K562 (cell line): ENCODE results near the gene LRRN3. TPM values are rescaled to one million over a fixed set of nuclear protein-coding genes. Genes with fewer than 3 reads are reported as not detected.

Source experiments
- ATAC-seq: fragments of 200-7000 bp; cut with Tn5 transposase; 3 replicates; pipeline ENCODE4 v1.9.1; 2020; ENCODE audit warnings: moderate library complexity
- BruUV-seq: library from RNA; stranded (reverse); fragments of 400-500 nt; replicated peaks from 2 replicates; lab custom pipeline; 2021; lab: Mats Ljungman, UMichigan
- CTCF ChIA-PET: fragments of 300-600 bp; formaldehyde crosslinking; extraction: SDS; loops from one replicate; lab custom pipeline; 2021; ENCODE audit warnings: low intra/inter-chr PET ratio; lab: Yijun Ruan, JAX
- POLR2A ChIA-PET: fragments of 300-600, 350-650 bp; sonication (Branson Sonifier 250); formaldehyde crosslinking; extraction: SDS; loops from one replicate; lab custom pipeline; 2021; ENCODE audit warnings: antibody characterized with exemption, inconsistent platforms; lab: Yijun Ruan, JAX
- DNase-seq, 4 experiments: peaks; one replicate each; pipeline versions ENCODE4 v3.0.0 to v3.0.0-alpha.2; 2011 to 2018; ENCODE audit warnings: low spot score in 3 of 4, mixed read lengths in 3 of 4; ENCODE audit errors: extremely low read depth in 1 of 4
- FAIRE-seq: peaks from 2 replicates; lab custom pipeline; 2011; peaks lifted over from hg19 to GRCh38; lab: Jason Lieb, UNC
- H2AFZ ChIP-seq: 2 replicates; pipeline ENCODE4 v1.6.0; 2011; ENCODE audit warnings: low read depth, low read length, control low read depth, inconsistent platforms
- H3K27ac ChIP-seq: fragments of 200-600 bp; 3 replicates; pipeline ENCODE4 v1.8.0; 2011; ENCODE audit warnings: low read depth, mild to moderate bottlenecking, control low read depth, inconsistent platforms, low read length, moderate library complexity, mixed read lengths; ENCODE audit errors: extremely low read depth
- H3K27me3 ChIP-seq, 2 experiments: fragments of 300-600 bp in 1 of 2; 2 replicates in 1 of 2; 3 replicates in 1 of 2; pipeline versions ENCODE4 v1.6.0 to v1.8.0; 2011; ENCODE audit warnings: inconsistent platforms in 2 of 2, low read length in 2 of 2, mild to moderate bottlenecking in 1 of 2, mixed read lengths in 1 of 2, moderate library complexity in 1 of 2; ENCODE audit not compliant: control insufficient read depth in 2 of 2, insufficient read depth in 2 of 2
- H3K36me3 ChIP-seq: fragments of 300-600 bp; 3 replicates; pipeline ENCODE4 v1.8.0; 2011; ENCODE audit warnings: mild to moderate bottlenecking, low read length, inconsistent platforms; ENCODE audit not compliant: control insufficient read depth, insufficient read depth
- H3K4me1 ChIP-seq, 2 experiments: fragments of 200-600 bp in 1 of 2; replicated peaks in 1 of 2; 2 replicates in 1 of 2; 3 replicates in 1 of 2; pipeline versions ENCODE4 v1.5.1 to v1.8.0; 2011; ENCODE audit warnings: inconsistent platforms in 2 of 2, low read length in 2 of 2, mild to moderate bottlenecking in 1 of 2, mixed read lengths in 1 of 2, moderate library complexity in 1 of 2; ENCODE audit not compliant: control insufficient read depth in 2 of 2, insufficient read depth in 2 of 2
- H3K4me2 ChIP-seq: 2 replicates; pipeline ENCODE4 v1.6.1; 2011; ENCODE audit warnings: low read length, control low read depth, inconsistent platforms, mixed read lengths; ENCODE audit not compliant: insufficient read depth
- H3K4me3 ChIP-seq: fragments of 200-600 bp; sonication (generic), shearing (Covaris generic); 2 replicates; pipeline ENCODE4 v1.5.1; 2016; ENCODE audit warnings: control low read depth, inconsistent platforms
- H3K79me2 ChIP-seq: fragments of 200-600 bp; 3 replicates; pipeline ENCODE4 v1.8.0; 2011; ENCODE audit warnings: low read length, inconsistent platforms; ENCODE audit not compliant: control insufficient read depth, insufficient read depth
- H3K9ac ChIP-seq, 2 experiments: 2 replicates each; pipeline versions ENCODE4 v1.6.0 to v1.6.1; 2011; ENCODE audit warnings: low read depth in 2 of 2, low read length in 2 of 2, control low read depth in 1 of 2, inconsistent platforms in 1 of 2, mild to moderate bottlenecking in 1 of 2, mixed read lengths in 1 of 2; ENCODE audit not compliant: insufficient read depth in 1 of 2
- H3K9me1 ChIP-seq: one replicate; pipeline ENCODE4 v1.6.0; 2011; ENCODE audit warnings: inconsistent platforms, mild to moderate bottlenecking, low read length, moderate library complexity; ENCODE audit not compliant: control insufficient read depth, insufficient read depth
- H3K9me3 ChIP-seq: replicated peaks from 2 replicates; pipeline ENCODE4 v1.5.1; 2011; ENCODE audit warnings: low read depth, low read length, inconsistent platforms; ENCODE audit not compliant: control insufficient read depth, insufficient read depth
- H4K20me1 ChIP-seq: replicated peaks from 2 replicates; pipeline ENCODE4 v1.6.1; 2011; ENCODE audit warnings: low read length, inconsistent platforms, mixed read lengths; ENCODE audit not compliant: control insufficient read depth, insufficient read depth
- FIP1L1 ChIP-seq: fragments of 200-400 bp; formaldehyde crosslinking; IDR thresholded peaks from 2 replicates; pipeline ENCODE4 v1.6.1; 2018; ENCODE audit warnings: mild to moderate bottlenecking, low read depth, low read length; ENCODE audit not compliant: poor library complexity, severe bottlenecking
- PRDM10 ChIP-seq: fragments of 450-650 bp; IDR thresholded peaks from 2 replicates; pipeline ENCODE4 v1.6.1; 2018; ENCODE audit not compliant: partially characterized antibody
- SIRT6 ChIP-seq: IDR thresholded peaks from one replicate; pipeline ENCODE4 v1.6.1; 2012; ENCODE audit warnings: low read depth, mild to moderate bottlenecking, control low read depth, inconsistent platforms, low read length, moderate library complexity
- TAL1 ChIP-seq: fragments of 450-650 bp; IDR thresholded peaks from 2 replicates; pipeline ENCODE4 v1.6.1; 2016; ENCODE audit warnings: mild to moderate bottlenecking
- XRCC5 ChIP-seq: fragments of 200-400 bp; formaldehyde crosslinking; IDR thresholded peaks from 2 replicates; pipeline ENCODE4 v1.6.1; 2017; ENCODE audit warnings: low read depth, mild to moderate bottlenecking, low read length
- ZNF778 ChIP-seq: fragments of 450-650 bp; formaldehyde crosslinking; IDR thresholded peaks from 2 replicates; pipeline ENCODE4 v1.4.0; 2020; ENCODE audit warnings: mild to moderate bottlenecking, moderate library complexity
- WGBS: fragments of 100-300 bp; shearing (Covaris generic); methylation state at CpG from one replicate; pipeline ENCODE4 v1.1.6; 2016; ENCODE audit warnings: low coverage, mixed read lengths; ENCODE audit not compliant: insufficient coverage; ENCODE audit errors: missing lambda C conversion rate; 5-methylcytosine and 5-hydroxymethylcytosine counted together
- in situ Hi-C: fragments of 300-500 bp; cut with MboI; formaldehyde crosslinking; loops from 4 replicates; pipeline ENCODE4 v1.15.0; 2018; ENCODE audit warnings: inconsistent platforms, mixed read lengths
- intact Hi-C: fragments of 100-400 bp; cut with micrococcal nuclease; formaldehyde crosslinking; loops from 2 replicates; pipeline ENCODE4 v1.14.2; 2022
- polyA plus RNA-seq, 8 experiments: library from polyadenylated mRNA; depleted of rRNA in 4 of 8; stranded (reverse) in 5 of 8; unstranded in 3 of 8; fragments of >200 nt; fragmentation: Nextera tagmentation in 2 of 8; fragmentation: Illumina TruSeq in 1 of 8; extraction: Ambion mirVana in 2 of 8; extraction: Trizol in 1 of 8; gene quantifications; 2 replicates each; pipeline versions ENCODE4 v1.2.1 to v1.2.3, GENCODE V29; 2011 to 2014; ENCODE audit warnings: inconsistent platforms in 1 of 8, missing spikeins in 1 of 8
- total RNA-seq, 7 experiments: library from RNA; depleted of rRNA in 6 of 7; stranded (reverse); fragments of >200 nt in 6 of 7; fragmentation: Illumina TruSeq in 2 of 7; extraction: Trizol in 2 of 7; gene quantifications; 2 replicates each; pipeline versions ENCODE4 v1.2.1 to v1.2.3, GENCODE V29; 2011 to 2021; ENCODE audit warnings: low replicate concordance in 1 of 7

Gene LRRN3
- total and polyA plus RNA-seq, 9 of the 15 experiments (the other 6 are each of a cell fraction or from before 2014, with no cell fraction given): 0.05 to 1.00 (median 0.20) TPM; not detected in 1

DNA sequence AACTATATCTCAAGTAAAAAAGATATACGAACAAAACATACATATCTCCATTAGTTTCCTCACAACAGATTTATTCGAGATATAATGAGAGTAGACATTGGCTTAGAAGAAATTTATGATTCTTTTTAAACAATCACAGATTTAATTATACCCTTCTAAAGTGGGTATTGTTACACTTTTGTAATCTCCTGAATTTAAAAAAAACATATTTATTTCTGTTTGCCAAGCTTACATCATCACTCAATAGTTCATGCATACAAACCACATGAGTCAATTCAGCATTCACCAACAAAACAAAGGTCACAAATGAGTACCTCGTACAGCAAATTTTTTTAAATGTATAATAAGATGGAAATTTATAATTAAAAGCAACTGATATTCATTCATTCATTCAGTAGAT lies 17.6 kb downstream of the LRRN3 start (continued):
- no peak for TF ChIP-seq XRCC5

DNA sequence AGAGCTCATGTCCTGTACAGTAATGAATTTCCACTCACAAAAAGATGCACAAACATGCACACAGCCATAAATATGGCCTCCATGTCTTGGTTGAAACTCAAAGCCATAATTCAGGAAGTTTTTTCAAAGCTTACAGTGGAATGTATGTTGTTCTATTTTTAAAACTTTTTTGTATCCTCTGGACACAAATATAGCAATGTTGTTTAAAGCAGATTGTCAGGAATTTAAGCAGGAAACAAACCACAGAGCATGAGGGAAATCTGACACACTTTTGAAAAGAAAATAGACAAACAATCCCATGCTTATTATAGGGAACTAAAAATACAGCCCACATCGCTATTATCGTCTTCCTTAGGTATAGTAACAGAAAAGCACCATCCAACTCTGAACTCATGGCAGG lies 21.5 kb downstream of the LRRN3 start:
- no TSS peak for BruUV-seq
- H3K27ac ChIP-seq: no peak overlapping the region
- POLR2A ChIA-PET: interaction anchor here (0.7 kb wide), 1 partner anchor 18 kb away, joined by 3 read pairs; no protein-coding TSS in a partner anchor
- WGBS: 84% methylated on average over 2 of the region's 2 CpGs
- no peaks in the 10 kb centered on the region for H3K9me1 ChIP-seq
- H3K9ac ChIP-seq: no peak overlapping the region
- H3K4me1 ChIP-seq: no peaks in the 10 kb centered on the region
- TF ChIP-seq FIP1L1: no peak
- no peak for TF ChIP-seq SIRT6
- TF ChIP-seq TAL1: no peak
- no peak for TF ChIP-seq ZNF778
- TF ChIP-seq PRDM10: no peak
- no peaks in the 10 kb centered on the region for H3K27me3 ChIP-seq
- DNase-seq: no peak
- no peak overlapping the region for H3K4me2 ChIP-seq
- no peak for FAIRE-seq
- H3K36me3 ChIP-seq: no peaks in the 10 kb centered on the region
- in situ Hi-C loops (no loop called here), intact Hi-C loops (no loop called here)
- no peaks in the 10 kb centered on the region for H4K20me1 ChIP-seq
- no peak overlapping the region for H3K4me3 ChIP-seq
- ATAC-seq: no peak
- H3K79me2 ChIP-seq: no peaks in the 10 kb centered on the region
- H2AFZ ChIP-seq: no peak overlapping the region
- no peaks in the 10 kb centered on the region for H3K9me3 ChIP-seq
- CTCF ChIA-PET: no interaction called here
